Activated naive CD4-positive, alpha-beta T cell treated with anti-CD3 and anti-CD28 coated beads, Interleukin-2, amount 10 ng/mL, durations not matched to agents 5 hours and 36 hours (primary cell): ENCODE results near the gene FGF14. TPM values are rescaled to one million over a fixed set of nuclear protein-coding genes. Genes with fewer than 3 reads are reported as not detected.

ENCODE experiments used
- microRNA-seq: library from miRNA; unstranded; fragments of <30 nt; microRNA quantifications from one replicate; pipeline ENCODE4 v1.2.0, GENCODE V29; 2022; ENCODE audit warnings: borderline microRNAs expressed, borderline replicate concordance
- total RNA-seq, 2 experiments: library from RNA; stranded (reverse); gene quantifications; one replicate each; pipeline ENCODE4 v1.2.3, GENCODE V29; 2021

FGF14 gene
- not detected for total RNA-seq

DNA sequence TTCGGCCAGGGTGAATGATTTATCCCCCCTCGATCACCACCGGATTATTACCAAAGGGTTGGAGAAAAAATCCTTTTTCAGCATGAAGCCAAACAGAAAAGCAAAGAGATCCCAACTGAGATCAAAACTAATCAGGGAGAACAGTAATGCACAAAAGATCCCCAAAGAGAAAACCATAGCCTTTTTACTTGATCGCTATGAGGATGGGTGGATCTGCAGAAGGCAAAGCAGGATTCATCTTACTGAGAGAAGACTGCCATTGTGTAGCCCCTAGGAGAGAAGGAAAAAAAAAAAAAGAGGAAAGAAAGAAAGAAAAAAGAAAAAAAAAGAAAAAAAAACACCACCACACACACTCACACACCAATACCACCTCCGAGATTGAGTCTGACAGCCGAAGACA lies at the start of gene FGF14:
Gene FGF14 (minus strand): TSS at position 283 of the 400 bp plus-strand sequence.

Small RNAs within 50 kb of the gene (microRNA-seq; reads per million reads assigned to microRNA genes)
- gene MIR2681 (not detected), gene MIR4705 (not detected)

Other genes starting within 250 kb of the FGF14 start
- gene TPP2, start 194.9 kb upstream of the FGF14 start, total RNA-seq = 100 to 1,000 TPM; 101 to 105 TPM